K562 (cell line): Measurements from ENCODE around the gene FXN. TPM values are rescaled to one million over a fixed set of nuclear protein-coding genes. Genes with fewer than 3 reads are reported as not detected.

Source experiments
- ATAC-seq: fragments of 200-7000 bp; cut with Tn5 transposase; 3 replicates; pipeline ENCODE4 v1.9.1; 2020; ENCODE audit warnings: moderate library complexity
- BruUV-seq: library from RNA; stranded (reverse); fragments of 400-500 nt; replicated peaks from 2 replicates; lab custom pipeline; 2021; lab: Mats Ljungman, UMichigan
- CTCF ChIA-PET: fragments of 300-600 bp; formaldehyde crosslinking; extraction: SDS; loops from one replicate; lab custom pipeline; 2021; ENCODE audit warnings: low intra/inter-chr PET ratio; lab: Yijun Ruan, JAX
- POLR2A ChIA-PET: fragments of 300-600, 350-650 bp; sonication (Branson Sonifier 250); formaldehyde crosslinking; extraction: SDS; loops from one replicate; lab custom pipeline; 2021; ENCODE audit warnings: antibody characterized with exemption, inconsistent platforms; lab: Yijun Ruan, JAX
- DNase-seq, 4 experiments: peaks; one replicate each; pipeline versions ENCODE4 v3.0.0 to v3.0.0-alpha.2; 2011 to 2018; ENCODE audit warnings: low spot score in 3 of 4, mixed read lengths in 3 of 4; ENCODE audit errors: extremely low read depth in 1 of 4
- FAIRE-seq: peaks from 2 replicates; lab custom pipeline; 2011; peaks lifted over from hg19 to GRCh38; lab: Jason Lieb, UNC
- H2AFZ ChIP-seq: 2 replicates; pipeline ENCODE4 v1.6.0; 2011; ENCODE audit warnings: low read depth, low read length, control low read depth, inconsistent platforms
- H3K27ac ChIP-seq: fragments of 200-600 bp; 3 replicates; pipeline ENCODE4 v1.8.0; 2011; ENCODE audit warnings: low read depth, mild to moderate bottlenecking, control low read depth, inconsistent platforms, low read length, moderate library complexity, mixed read lengths; ENCODE audit errors: extremely low read depth
- H3K27me3 ChIP-seq, 2 experiments: fragments of 300-600 bp in 1 of 2; 2 replicates in 1 of 2; 3 replicates in 1 of 2; pipeline versions ENCODE4 v1.6.0 to v1.8.0; 2011; ENCODE audit warnings: inconsistent platforms in 2 of 2, low read length in 2 of 2, mild to moderate bottlenecking in 1 of 2, mixed read lengths in 1 of 2, moderate library complexity in 1 of 2; ENCODE audit not compliant: control insufficient read depth in 2 of 2, insufficient read depth in 2 of 2
- H3K36me3 ChIP-seq: fragments of 300-600 bp; 3 replicates; pipeline ENCODE4 v1.8.0; 2011; ENCODE audit warnings: mild to moderate bottlenecking, low read length, inconsistent platforms; ENCODE audit not compliant: control insufficient read depth, insufficient read depth
- H3K4me1 ChIP-seq, 2 experiments: fragments of 200-600 bp in 1 of 2; replicated peaks in 1 of 2; 2 replicates in 1 of 2; 3 replicates in 1 of 2; pipeline versions ENCODE4 v1.5.1 to v1.8.0; 2011; ENCODE audit warnings: inconsistent platforms in 2 of 2, low read length in 2 of 2, mild to moderate bottlenecking in 1 of 2, mixed read lengths in 1 of 2, moderate library complexity in 1 of 2; ENCODE audit not compliant: control insufficient read depth in 2 of 2, insufficient read depth in 2 of 2
- H3K4me2 ChIP-seq: 2 replicates; pipeline ENCODE4 v1.6.1; 2011; ENCODE audit warnings: low read length, control low read depth, inconsistent platforms, mixed read lengths; ENCODE audit not compliant: insufficient read depth
- H3K4me3 ChIP-seq: fragments of 200-600 bp; sonication (generic), shearing (Covaris generic); 2 replicates; pipeline ENCODE4 v1.5.1; 2016; ENCODE audit warnings: control low read depth, inconsistent platforms
- H3K79me2 ChIP-seq: fragments of 200-600 bp; 3 replicates; pipeline ENCODE4 v1.8.0; 2011; ENCODE audit warnings: low read length, inconsistent platforms; ENCODE audit not compliant: control insufficient read depth, insufficient read depth
- H3K9ac ChIP-seq, 2 experiments: 2 replicates each; pipeline versions ENCODE4 v1.6.0 to v1.6.1; 2011; ENCODE audit warnings: low read depth in 2 of 2, low read length in 2 of 2, control low read depth in 1 of 2, inconsistent platforms in 1 of 2, mild to moderate bottlenecking in 1 of 2, mixed read lengths in 1 of 2; ENCODE audit not compliant: insufficient read depth in 1 of 2
- H3K9me1 ChIP-seq: one replicate; pipeline ENCODE4 v1.6.0; 2011; ENCODE audit warnings: inconsistent platforms, mild to moderate bottlenecking, low read length, moderate library complexity; ENCODE audit not compliant: control insufficient read depth, insufficient read depth
- H3K9me3 ChIP-seq: replicated peaks from 2 replicates; pipeline ENCODE4 v1.5.1; 2011; ENCODE audit warnings: low read depth, low read length, inconsistent platforms; ENCODE audit not compliant: control insufficient read depth, insufficient read depth
- H4K20me1 ChIP-seq: replicated peaks from 2 replicates; pipeline ENCODE4 v1.6.1; 2011; ENCODE audit warnings: low read length, inconsistent platforms, mixed read lengths; ENCODE audit not compliant: control insufficient read depth, insufficient read depth
- CBFB ChIP-seq: sonication (generic); formaldehyde crosslinking; IDR thresholded peaks from 2 replicates; pipeline ENCODE4 v1.4.0; 2020; ENCODE audit warnings: mild to moderate bottlenecking, missing genetic modification reagents
- DMBX1 ChIP-seq: fragments of 250-450 bp; sonication (Bioruptor Pico); IDR thresholded peaks from 2 replicates; pipeline ENCODE4 v1.8.0; 2022; ENCODE audit warnings: inconsistent platforms, mild to moderate bottlenecking, moderate library complexity, borderline replicate concordance
- ETV5 ChIP-seq: sonication (generic); formaldehyde crosslinking; IDR thresholded peaks from 2 replicates; pipeline ENCODE4 v1.4.0; 2020; ENCODE audit warnings: low read depth, mild to moderate bottlenecking, missing genetic modification reagents
- HNRNPLL ChIP-seq: fragments of 200-400 bp; formaldehyde crosslinking; IDR thresholded peaks from 2 replicates; pipeline ENCODE4 v1.6.1; 2017; ENCODE audit warnings: low read length, low read depth, mild to moderate bottlenecking; ENCODE audit not compliant: poor library complexity, severe bottlenecking
- NRF1 ChIP-seq, 2 experiments: fragments of 450-650 bp; IDR thresholded peaks in 1 of 2; conservative IDR thresholded peaks in 1 of 2; 2 replicates each; pipeline ENCODE4 v1.6.1; 2014; ENCODE audit warnings: mild to moderate bottlenecking in 2 of 2
- SMARCA4 ChIP-seq: fragments of 450-650 bp; IDR thresholded peaks from 2 replicates; pipeline ENCODE4 v1.6.1; 2016
- SP1 ChIP-seq: sonication (generic); formaldehyde crosslinking; IDR thresholded peaks from 2 replicates; pipeline ENCODE4 v1.8.1; 2022; ENCODE audit warnings: mild to moderate bottlenecking, missing genetic modification reagents
- ZBTB17 ChIP-seq: fragments of 450-650 bp; formaldehyde crosslinking; IDR thresholded peaks from 2 replicates; pipeline ENCODE4 v1.4.0; 2020; ENCODE audit warnings: mild to moderate bottlenecking
- ZNF23 ChIP-seq: fragments of 250-450 bp; sonication (Bioruptor Pico); IDR thresholded peaks from 2 replicates; pipeline ENCODE4 v1.4.0; 2020; ENCODE audit warnings: mild to moderate bottlenecking
- ZNF274 ChIP-seq: IDR thresholded peaks from 2 replicates; pipeline ENCODE4 v1.6.1; 2011; ENCODE audit warnings: low read depth, mild to moderate bottlenecking, low read length, moderate library complexity, borderline replicate concordance
- ZNF830 ChIP-seq: fragments of 250-450 bp; sonication (Bioruptor Pico); IDR thresholded peaks from 2 replicates; pipeline ENCODE4 v1.5.0; 2021; ENCODE audit warnings: mild to moderate bottlenecking
- WGBS: fragments of 100-300 bp; shearing (Covaris generic); methylation state at CpG from one replicate; pipeline ENCODE4 v1.1.6; 2016; ENCODE audit warnings: low coverage, mixed read lengths; ENCODE audit not compliant: insufficient coverage; ENCODE audit errors: missing lambda C conversion rate; 5-methylcytosine and 5-hydroxymethylcytosine counted together
- in situ Hi-C: fragments of 300-500 bp; cut with MboI; formaldehyde crosslinking; loops from 4 replicates; pipeline ENCODE4 v1.15.0; 2018; ENCODE audit warnings: inconsistent platforms, mixed read lengths
- intact Hi-C: fragments of 100-400 bp; cut with micrococcal nuclease; formaldehyde crosslinking; loops from 2 replicates; pipeline ENCODE4 v1.14.2; 2022
- polyA plus RNA-seq, 8 experiments: library from polyadenylated mRNA; depleted of rRNA in 4 of 8; stranded (reverse) in 5 of 8; unstranded in 3 of 8; fragments of >200 nt; fragmentation: Nextera tagmentation in 2 of 8; fragmentation: Illumina TruSeq in 1 of 8; extraction: Ambion mirVana in 2 of 8; extraction: Trizol in 1 of 8; gene quantifications; 2 replicates each; pipeline versions ENCODE4 v1.2.1 to v1.2.3, GENCODE V29; 2011 to 2014; ENCODE audit warnings: inconsistent platforms in 1 of 8, missing spikeins in 1 of 8
- total RNA-seq, 7 experiments: library from RNA; depleted of rRNA in 6 of 7; stranded (reverse); fragments of >200 nt in 6 of 7; fragmentation: Illumina TruSeq in 2 of 7; extraction: Trizol in 2 of 7; gene quantifications; 2 replicates each; pipeline versions ENCODE4 v1.2.1 to v1.2.3, GENCODE V29; 2011 to 2021; ENCODE audit warnings: low replicate concordance in 1 of 7
- TF ChIP-seq, protein P1 (sequence below): fragments of 450-650 bp; IDR thresholded peaks from 2 replicates; pipeline ENCODE4 v1.6.1; 2016; ENCODE audit warnings: mild to moderate bottlenecking
- TF ChIP-seq, protein P2 (sequence below): sonication (generic); formaldehyde crosslinking; IDR thresholded peaks from 2 replicates; pipeline ENCODE4 v1.8.0; 2022; ENCODE audit warnings: missing genetic modification reagents, mild to moderate bottlenecking, borderline replicate concordance

Gene FXN
- total and polyA plus RNA-seq, 9 of the 15 experiments (the other 6 are each of a cell fraction or from before 2014, with no cell fraction given), result 7.6 to 51.5 (median 30.3) TPM

DNA sequence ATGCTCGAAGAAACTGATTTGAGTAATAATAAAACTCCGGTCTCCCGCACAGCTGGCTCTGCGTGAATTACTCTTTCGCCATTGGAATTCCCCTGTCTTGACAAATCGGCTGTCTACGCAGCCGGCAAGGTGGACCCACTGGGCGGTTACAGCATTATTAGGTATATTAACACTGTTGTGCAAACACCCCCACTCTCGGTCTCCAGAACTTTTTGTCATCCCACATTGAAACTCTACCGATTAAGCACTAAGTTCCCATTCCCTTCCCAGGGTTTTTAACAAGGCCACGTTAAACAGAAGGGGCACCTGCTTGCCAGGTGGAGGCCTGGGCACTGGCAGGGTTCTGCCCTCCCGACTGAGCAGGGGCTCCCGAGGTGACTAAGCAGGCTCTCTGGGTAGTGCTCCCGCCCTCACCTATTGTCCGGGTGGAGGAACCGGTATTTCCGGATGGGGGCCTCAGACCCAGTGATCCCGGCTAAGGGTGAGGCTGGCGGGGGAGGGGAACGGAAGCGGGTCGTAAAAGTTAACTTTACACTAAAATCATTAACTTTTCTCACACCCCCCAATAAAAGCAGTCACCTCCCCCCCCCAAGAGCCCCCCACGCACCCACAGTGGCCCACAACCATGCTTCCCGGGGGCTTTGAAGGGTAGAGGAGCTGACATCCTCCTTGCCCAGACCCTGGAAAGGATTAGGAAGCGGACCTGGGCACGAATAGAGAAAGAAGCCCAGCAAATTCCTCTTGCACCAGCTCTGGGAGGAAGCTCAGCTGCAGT lies 85.0 kb downstream of the FXN start (continued):
- TF ChIP-seq, protein P1, sequence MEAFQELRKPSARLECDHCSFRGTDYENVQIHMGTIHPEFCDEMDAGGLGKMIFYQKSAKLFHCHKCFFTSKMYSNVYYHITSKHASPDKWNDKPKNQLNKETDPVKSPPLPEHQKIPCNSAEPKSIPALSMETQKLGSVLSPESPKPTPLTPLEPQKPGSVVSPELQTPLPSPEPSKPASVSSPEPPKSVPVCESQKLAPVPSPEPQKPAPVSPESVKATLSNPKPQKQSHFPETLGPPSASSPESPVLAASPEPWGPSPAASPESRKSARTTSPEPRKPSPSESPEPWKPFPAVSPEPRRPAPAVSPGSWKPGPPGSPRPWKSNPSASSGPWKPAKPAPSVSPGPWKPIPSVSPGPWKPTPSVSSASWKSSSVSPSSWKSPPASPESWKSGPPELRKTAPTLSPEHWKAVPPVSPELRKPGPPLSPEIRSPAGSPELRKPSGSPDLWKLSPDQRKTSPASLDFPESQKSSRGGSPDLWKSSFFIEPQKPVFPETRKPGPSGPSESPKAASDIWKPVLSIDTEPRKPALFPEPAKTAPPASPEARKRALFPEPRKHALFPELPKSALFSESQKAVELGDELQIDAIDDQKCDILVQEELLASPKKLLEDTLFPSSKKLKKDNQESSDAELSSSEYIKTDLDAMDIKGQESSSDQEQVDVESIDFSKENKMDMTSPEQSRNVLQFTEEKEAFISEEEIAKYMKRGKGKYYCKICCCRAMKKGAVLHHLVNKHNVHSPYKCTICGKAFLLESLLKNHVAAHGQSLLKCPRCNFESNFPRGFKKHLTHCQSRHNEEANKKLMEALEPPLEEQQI, result no peak

DNA sequence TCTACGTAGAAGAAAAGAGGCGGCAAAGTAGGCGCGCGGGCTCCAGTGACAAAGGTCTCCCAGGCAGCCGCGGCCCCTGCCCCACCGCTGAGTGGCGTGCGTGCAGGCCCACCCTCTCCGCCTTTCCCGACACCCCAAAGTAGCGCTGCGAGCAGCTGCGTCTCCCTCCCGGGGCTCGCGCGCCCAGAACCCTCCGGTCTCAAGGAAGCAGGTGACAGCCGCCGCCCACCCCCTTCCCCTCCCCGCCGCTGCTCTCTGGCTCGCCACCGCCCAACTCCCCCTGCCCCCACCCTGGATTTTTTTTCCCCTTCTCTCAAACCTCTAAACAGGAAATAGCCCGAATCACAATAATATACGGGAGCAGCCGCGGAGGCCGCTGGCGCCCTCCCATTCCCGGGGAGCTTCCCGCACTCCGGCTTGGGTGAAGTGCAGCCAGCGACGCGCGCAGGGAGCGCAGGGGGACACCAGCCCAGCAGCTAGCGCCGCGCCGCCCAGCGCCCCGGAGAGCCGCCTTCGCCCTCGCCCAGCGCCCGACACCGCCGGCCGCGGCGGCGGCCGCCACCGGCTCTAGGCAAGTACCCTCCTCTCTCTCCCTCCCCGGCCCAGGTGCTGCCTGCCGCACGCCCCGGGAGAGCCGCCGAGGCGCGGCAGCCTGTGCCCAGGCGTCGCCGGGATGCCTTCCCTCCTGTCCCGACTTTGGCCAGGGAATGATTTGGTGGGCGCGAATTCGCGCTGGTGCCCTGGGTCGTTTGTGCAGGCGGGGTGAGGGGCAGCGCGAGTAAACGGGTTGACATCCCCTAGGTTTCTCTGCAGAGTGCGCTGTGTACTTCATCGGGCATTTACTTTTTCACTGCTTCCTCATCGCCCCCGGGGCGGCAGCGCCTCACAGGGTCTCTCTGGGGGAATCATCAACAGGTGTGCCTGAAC lies 85.9 kb downstream of the FXN start:
- no peak for DNase-seq
- H2AFZ ChIP-seq, result no peak overlapping the region
- no peaks in the 10 kb centered on the region for H3K4me1 ChIP-seq
- no peak overlapping the region for H3K27ac ChIP-seq
- ChIA-PET CTCF (no interaction called here), POLR2A (no interaction called here)
- BruUV-seq, result no TSS peak
- intact Hi-C loops, result no loop called here
- whole genome bisulfite sequencing, result 85% methylated on average over 15 of the region's 86 CpGs
- no peaks in the 10 kb centered on the region for H3K9me3 ChIP-seq
- in situ Hi-C loops, result no loop called here
- FAIRE-seq, result no peak
- no peaks in the 10 kb centered on the region for H3K79me2 ChIP-seq
- no peaks in the 10 kb centered on the region for H3K9me1 ChIP-seq
- H4K20me1 ChIP-seq, result no peaks in the 10 kb centered on the region
- no peak overlapping the region for H3K9ac ChIP-seq
- no peak overlapping the region for H3K4me3 ChIP-seq
- no peaks in the 10 kb centered on the region for H3K36me3 ChIP-seq
- no peaks in the 10 kb centered on the region for H3K27me3 ChIP-seq
- ATAC-seq, result no peak
- no peak overlapping the region for H3K4me2 ChIP-seq
- no peak for TF ChIP-seq DMBX1 (CRISPR knock-in tag)
- no peak for TF ChIP-seq ZNF23
- no peak for TF ChIP-seq ZBTB17 (CRISPR knock-in tag)
- TF ChIP-seq SMARCA4, result no peak
- no peak for TF ChIP-seq NRF1 (conservative IDR thresholded peaks at IDR 0.05 in 1 of 2, IDR thresholded peaks at IDR 0.05 in 1 of 2)
- TF ChIP-seq, protein P2, sequence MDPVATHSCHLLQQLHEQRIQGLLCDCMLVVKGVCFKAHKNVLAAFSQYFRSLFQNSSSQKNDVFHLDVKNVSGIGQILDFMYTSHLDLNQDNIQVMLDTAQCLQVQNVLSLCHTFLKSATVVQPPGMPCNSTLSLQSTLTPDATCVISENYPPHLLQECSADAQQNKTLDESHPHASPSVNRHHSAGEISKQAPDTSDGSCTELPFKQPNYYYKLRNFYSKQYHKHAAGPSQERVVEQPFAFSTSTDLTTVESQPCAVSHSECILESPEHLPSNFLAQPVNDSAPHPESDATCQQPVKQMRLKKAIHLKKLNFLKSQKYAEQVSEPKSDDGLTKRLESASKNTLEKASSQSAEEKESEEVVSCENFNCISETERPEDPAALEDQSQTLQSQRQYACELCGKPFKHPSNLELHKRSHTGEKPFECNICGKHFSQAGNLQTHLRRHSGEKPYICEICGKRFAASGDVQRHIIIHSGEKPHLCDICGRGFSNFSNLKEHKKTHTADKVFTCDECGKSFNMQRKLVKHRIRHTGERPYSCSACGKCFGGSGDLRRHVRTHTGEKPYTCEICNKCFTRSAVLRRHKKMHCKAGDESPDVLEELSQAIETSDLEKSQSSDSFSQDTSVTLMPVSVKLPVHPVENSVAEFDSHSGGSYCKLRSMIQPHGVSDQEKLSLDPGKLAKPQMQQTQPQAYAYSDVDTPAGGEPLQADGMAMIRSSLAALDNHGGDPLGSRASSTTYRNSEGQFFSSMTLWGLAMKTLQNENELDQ (CRISPR knock-in tag), result no peak
- no peak for TF ChIP-seq ZNF830 (CRISPR knock-in tag)
- TF ChIP-seq ETV5 (CRISPR knock-in tag), result no peak
- no peak for TF ChIP-seq SP1
- TF ChIP-seq CBFB, result no peak
- no peak for TF ChIP-seq ZNF274
- no peak for TF ChIP-seq HNRNPLL
